IPS-NIHi7 (cell line): ENCODE results near the gene SORCS1.

Source experiments
- DNase-seq: peaks from one replicate; pipeline ENCODE4 v3.0.0; 2012; ENCODE audit warnings: mixed read lengths; ENCODE audit errors: extremely low spot score

The SORCS1 gene

DNA sequence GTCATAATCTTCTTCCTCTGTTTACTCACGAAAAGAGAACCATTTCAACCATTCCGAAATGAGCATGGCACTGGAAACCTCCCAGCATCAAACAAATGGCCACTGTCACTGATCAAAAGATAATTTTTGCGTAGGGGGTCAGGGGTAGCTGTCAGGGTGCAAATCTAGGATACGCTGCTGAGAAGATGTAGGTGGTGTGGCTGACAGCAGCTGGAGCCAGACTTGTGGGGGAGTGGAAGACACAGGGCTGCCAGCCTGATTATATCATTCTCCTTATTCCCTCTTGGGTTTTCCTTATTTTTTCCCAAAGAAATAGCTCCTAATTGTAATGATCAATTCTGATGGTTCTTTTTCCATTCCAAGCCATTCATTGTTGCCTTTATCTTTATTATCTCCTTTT lies 266.1 kb downstream of the SORCS1 start:
- DNase-seq = no peak

DNA sequence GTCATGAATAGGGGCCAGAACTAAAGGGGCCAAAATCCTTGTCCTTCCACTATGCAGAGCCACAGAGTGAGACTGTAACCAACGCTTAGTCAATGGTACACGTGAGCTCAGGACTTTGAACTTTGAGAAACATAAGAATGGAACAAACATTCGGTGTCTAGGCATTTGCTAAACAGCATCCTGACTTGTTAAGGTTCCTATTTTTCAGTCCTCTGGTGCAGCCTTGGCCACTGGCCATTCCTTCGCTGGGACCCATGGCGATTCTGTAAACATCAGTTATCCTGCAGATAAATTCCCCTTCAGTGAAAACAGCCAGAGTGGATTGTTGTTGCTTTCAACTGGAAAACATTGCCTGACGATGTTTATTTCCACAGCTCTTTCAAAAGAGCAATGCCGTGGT lies 266.8 kb downstream of the SORCS1 start:
- DNase-seq = no peak

- DNase-seq = no peak
Observed at GRCh38 chr10:106894692-106895091, 269.8 kb downstream of the SORCS1 start.

GRCh38 chr10:106877574-106877973 lies 286.9 kb downstream of the SORCS1 start:
- DNase-seq = no peak

GRCh38 chr10:106874604-106874889 lies 290.0 kb downstream of the SORCS1 start:
- DNase-seq = no peak

GRCh38 chr10:106873770-106874603 lies 290.5 kb downstream of the SORCS1 start:
- no peak for DNase-seq

GRCh38 chr10:106872176-106872575 lies 292.3 kb downstream of the SORCS1 start:
- no peak for DNase-seq

GRCh38 chr10:106866244-106866845 lies 298.2 kb downstream of the SORCS1 start:
- DNase-seq = peak; percentile 14

GRCh38 chr10:106864031-106864430 lies 300.5 kb downstream of the SORCS1 start:
- no peak for DNase-seq

GRCh38 chr10:106863549-106863948 lies 301.0 kb downstream of the SORCS1 start:
- DNase-seq = peak; percentile 55

GRCh38 chr10:106859892-106860652 lies 304.4 kb downstream of the SORCS1 start:
- no peak for DNase-seq

- no peak for DNase-seq
Observed at GRCh38 chr10:106857728-106858127, 306.8 kb downstream of the SORCS1 start.

DNA sequence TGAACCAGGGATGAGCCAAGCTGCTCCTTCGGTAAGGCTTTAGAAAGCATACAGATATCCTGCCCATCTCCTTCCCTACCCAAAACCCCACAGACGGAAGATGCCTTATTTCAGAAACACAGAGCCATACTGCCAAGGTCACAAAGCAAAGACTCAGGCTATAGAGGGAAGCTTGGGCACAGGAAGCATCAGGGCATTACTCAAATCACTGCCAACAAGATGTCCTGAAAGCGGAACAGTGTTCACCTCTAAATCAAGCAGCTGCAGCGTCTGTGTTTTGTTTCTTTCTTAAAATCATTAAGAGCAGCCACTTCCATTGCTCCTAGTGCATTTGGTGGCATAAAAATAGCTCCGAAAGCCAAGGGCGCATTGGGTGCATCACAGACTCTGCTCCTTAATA lies 307.3 kb downstream of the SORCS1 start:
- no peak for DNase-seq

- no peak for DNase-seq
Observed at GRCh38 chr10:106836933-106837663, 327.4 kb downstream of the SORCS1 start.

GRCh38 chr10:106832846-106833245 lies 331.7 kb downstream of the SORCS1 start:
- DNase-seq = no peak

DNA sequence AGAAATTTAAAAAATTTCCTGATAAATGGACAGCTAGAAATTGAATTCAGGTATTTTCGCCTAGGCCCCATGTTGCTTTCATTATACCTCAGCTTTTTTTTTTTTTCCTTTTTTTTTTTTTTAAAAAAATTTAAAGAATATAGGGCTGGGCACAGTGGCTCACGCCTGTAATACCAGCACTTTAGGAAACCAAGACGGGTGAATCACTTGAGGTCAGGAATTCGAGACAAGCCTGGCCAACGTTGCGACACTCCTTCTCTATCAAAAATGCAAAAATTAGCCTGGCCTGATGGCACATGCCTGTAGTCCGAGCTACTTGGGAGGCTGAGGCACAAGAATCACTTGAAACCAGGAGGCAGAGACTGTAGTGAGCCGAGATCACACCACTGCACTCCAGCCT lies 334.0 kb downstream of the SORCS1 start:
- DNase-seq = no peak

- DNase-seq = no peak
Observed at GRCh38 chr10:106830006-106830405, 334.5 kb downstream of the SORCS1 start.

GRCh38 chr10:106826716-106827115 lies 337.8 kb downstream of the SORCS1 start:
- DNase-seq = no peak

DNA sequence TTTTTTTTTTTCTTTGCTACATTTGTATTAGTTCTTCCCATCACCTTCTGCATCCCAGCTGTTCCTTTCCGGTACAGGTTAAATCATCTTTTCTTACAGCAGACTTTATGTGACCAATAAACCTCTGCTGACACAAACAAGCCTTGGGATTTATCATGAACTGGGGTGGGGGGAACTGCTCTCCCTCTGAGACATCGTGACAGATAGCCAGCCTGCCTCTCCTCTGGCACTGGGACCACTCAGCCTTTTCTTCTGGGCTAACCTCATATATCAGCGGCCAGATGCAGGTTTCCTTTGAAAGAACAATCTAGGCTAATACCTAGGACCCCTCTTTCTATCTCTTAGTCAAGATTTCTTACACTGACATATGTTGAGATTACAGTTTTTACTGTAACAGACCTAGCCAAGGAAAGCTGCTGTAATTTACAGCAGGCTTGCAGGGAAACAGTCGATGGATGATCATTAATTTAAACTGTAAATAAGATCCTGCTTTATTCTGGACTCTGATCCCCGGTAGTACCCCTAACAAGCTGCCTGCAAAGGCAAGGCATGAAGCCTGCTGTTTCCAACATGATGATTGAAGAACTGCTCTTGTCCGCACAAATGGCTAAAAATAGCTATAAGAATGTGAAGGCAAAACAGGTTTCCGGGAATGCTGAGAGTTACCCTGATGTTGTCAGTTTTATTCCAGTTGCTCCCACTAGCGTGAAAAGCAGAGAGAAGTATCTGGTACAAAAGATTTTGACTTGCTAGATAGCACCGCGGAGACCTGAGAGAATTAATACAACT lies 338.7 kb downstream of the SORCS1 start:
- no peak for DNase-seq

GRCh38 chr10:106820579-106820978 lies 343.9 kb downstream of the SORCS1 start:
- no peak for DNase-seq

DNA sequence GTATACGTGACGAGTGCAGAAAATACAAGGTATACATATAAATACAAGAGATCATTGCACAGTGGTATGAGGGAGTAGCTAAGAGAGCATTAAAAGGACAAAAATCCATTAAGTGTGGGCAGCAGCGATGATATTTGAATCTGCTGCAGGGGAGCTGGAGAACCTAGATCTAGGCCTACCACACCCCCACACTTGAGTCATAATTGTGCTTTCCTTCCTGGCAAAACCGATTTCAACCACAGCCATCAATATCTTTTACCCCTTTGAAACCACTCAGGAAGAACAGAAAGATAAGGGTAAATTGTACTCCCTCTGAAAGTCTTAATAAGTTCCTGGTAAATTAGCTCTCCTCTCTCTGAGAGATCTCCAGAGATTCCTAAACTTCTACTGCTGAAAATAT lies 345.0 kb downstream of the SORCS1 start:
- no peak for DNase-seq
